Measurements from ENCODE around the gene KRT26.

GRCh38 chr17:40763752-40764151 lies 8.2 kb downstream of the KRT26 start:
- TF ChIP-seq, protein P1, sequence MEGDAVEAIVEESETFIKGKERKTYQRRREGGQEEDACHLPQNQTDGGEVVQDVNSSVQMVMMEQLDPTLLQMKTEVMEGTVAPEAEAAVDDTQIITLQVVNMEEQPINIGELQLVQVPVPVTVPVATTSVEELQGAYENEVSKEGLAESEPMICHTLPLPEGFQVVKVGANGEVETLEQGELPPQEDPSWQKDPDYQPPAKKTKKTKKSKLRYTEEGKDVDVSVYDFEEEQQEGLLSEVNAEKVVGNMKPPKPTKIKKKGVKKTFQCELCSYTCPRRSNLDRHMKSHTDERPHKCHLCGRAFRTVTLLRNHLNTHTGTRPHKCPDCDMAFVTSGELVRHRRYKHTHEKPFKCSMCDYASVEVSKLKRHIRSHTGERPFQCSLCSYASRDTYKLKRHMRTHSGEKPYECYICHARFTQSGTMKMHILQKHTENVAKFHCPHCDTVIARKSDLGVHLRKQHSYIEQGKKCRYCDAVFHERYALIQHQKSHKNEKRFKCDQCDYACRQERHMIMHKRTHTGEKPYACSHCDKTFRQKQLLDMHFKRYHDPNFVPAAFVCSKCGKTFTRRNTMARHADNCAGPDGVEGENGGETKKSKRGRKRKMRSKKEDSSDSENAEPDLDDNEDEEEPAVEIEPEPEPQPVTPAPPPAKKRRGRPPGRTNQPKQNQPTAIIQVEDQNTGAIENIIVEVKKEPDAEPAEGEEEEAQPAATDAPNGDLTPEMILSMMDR (IDR thresholded peaks at IDR 0.05; ENCODE audit: control extremely low read depth in 1 of 3, insufficient read depth in 1 of 3, low read depth in 1 of 3, low read length in 3 of 3) = no peak
- TF ChIP-seq YY1 (IDR thresholded peaks at IDR 0.05; ENCODE audit: low read depth, low read length) (no peak), TAF1 (IDR thresholded peaks at IDR 0.05; ENCODE audit: low read depth, low read length) (no peak)
- TF ChIP-seq, protein P2, sequence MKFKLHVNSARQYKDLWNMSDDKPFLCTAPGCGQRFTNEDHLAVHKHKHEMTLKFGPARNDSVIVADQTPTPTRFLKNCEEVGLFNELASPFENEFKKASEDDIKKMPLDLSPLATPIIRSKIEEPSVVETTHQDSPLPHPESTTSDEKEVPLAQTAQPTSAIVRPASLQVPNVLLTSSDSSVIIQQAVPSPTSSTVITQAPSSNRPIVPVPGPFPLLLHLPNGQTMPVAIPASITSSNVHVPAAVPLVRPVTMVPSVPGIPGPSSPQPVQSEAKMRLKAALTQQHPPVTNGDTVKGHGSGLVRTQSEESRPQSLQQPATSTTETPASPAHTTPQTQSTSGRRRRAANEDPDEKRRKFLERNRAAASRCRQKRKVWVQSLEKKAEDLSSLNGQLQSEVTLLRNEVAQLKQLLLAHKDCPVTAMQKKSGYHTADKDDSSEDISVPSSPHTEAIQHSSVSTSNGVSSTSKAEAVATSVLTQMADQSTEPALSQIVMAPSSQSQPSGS (IDR thresholded peaks at IDR 0.05; ENCODE audit: low read length) = no peak
